Measurements from ENCODE around the gene DCAF7.
A peak's percentile ranks its signal among the peaks of the same experiment; 100 is the strongest.

The DCAF7 gene, protein sequence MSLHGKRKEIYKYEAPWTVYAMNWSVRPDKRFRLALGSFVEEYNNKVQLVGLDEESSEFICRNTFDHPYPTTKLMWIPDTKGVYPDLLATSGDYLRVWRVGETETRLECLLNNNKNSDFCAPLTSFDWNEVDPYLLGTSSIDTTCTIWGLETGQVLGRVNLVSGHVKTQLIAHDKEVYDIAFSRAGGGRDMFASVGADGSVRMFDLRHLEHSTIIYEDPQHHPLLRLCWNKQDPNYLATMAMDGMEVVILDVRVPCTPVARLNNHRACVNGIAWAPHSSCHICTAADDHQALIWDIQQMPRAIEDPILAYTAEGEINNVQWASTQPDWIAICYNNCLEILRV

DNA sequence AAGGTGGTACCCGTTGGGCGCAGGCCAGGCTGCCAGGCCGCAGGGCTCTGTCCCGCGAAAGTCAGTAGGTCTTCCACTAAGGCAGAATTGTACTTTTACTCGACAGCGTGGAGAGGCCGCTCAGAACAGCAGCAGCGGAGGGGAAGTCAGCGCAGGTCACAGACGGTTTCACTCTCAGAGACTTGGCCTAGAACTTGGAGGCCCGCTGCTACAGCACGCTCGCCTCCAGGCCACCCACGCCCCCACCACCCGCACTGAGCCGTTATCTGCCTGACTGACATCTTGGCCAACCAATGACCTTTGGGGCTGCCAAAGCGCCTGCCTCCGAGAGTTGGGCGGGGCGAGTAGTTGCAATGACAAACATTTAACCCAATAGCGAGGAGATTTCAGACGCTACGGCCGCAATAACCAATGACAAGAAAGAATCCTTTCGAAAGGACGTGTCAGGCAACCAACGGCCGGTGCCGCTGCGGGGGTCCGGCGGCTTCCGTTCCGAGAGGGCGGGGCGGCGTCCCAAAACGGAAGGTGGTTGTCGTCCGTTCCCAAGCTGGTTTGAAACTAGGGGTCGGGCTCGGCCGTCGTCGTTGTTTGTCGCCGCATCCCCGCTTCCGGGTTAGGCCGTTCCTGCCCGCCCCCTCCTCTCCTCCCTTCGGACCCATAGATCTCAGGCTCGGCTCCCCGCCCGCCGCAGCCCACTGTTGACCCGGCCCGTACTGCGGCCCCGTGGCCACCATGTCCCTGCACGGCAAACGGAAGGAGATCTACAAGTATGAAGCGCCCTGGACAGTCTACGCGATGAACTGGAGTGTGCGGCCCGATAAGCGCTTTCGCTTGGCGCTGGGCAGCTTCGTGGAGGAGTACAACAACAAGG is at the start of gene DCAF7:
DCAF7 (plus strand) TSS at position 532 of the 871 bp plus-strand sequence; CDS start at position 733, 201 bp downstream.
- DNase-seq, result peak; percentile 98

DNA sequence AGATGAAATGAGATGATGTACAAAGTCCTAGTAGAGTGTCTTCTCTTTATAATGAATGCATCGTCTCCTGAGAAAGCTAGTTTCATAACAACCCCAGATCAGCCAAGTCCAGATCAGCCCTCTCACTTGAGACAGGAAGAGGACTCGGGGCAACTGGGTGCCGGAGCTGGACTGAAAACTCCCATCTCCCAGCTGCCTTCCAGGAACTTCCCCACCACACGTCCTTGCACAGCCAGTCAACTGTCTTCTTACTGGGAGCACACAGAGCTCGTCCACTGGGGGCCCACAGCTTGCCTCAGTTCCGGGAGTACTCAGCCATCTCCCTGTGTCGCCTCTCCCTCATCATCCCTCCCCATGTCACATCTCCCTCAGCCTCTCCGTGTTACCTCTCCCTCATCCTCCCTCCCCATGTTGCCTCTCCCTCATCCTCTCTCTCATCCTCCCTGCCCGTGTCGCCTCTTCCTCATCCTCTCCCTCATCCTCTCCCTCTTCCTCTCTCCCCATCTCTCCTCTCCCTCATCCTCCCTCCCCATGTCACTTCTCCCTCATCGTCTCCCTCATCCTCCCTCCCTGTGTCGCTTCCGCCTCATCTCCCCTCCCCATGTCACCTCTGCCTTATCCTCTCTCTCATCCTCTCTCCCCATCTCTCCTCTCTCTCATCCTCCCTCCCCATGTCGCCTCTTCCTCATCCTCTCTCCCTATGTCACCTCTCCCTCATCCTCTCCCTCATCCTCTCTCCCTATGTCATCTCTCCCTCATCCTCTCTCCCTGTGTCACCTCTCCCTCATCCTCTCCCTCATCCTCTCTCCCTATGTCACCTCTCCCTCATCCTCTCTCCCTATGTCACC is 49.5 kb upstream of the DCAF7 start:
- DNase-seq, result no peak

DNA sequence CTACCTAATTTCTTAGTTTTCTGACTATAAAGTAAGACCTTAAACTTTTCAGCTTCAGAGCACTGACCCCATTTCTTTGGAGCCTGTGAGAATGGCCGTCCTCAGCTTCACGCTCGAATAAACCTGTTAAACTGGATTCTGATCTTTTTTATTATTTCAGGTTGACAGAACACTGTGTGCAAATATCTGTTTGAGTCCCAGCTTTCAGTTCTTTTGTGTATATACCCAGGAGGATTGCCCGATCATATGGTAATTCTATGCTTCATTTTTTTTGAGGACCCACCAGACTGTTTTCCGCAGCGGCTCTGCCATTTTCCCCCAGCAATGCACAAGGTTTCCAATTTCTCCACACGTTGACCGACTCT is 47.0 kb upstream of the DCAF7 start:
- no peak for DNase-seq

DNA sequence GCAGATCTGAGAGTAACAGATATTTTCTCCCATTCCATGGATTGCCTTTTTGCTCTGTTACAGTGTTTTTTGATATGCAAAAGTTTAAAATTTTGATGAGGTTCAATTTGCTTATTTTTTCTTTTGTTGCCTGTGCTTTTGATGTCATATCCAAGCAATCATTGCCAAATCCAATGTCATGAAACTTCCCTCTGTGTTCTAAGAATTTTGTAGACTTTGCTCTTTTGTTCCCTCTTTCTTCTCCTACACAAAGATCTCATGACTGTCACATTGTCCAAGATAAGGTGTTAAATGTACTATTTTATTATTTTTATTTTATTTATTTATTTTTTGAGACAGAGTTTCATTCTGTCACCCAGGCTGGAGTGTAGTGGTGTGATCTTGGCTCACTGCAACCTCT is 46.0 kb upstream of the DCAF7 start:
- DNase-seq, result no peak

DNA sequence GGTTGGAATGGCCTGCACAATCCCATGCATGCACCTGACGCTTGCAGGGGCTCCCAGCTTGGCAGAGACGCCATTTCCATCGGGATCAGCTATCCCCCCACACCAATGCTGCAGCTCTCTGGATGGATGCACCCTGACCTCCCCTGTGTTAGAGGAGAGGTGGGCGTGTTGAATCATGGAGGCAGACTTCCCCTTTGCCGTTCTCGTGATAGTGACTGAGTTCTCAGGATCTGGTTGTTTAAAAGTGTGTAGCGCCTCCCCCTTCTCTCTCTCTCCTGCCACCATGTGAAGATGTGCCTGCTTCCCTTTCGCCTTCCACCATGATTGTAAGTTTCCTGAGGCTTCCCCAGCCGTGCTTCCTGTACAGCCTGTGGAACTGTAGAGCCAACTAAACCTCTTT is 44.9 kb upstream of the DCAF7 start:
- no peak for DNase-seq

DNA sequence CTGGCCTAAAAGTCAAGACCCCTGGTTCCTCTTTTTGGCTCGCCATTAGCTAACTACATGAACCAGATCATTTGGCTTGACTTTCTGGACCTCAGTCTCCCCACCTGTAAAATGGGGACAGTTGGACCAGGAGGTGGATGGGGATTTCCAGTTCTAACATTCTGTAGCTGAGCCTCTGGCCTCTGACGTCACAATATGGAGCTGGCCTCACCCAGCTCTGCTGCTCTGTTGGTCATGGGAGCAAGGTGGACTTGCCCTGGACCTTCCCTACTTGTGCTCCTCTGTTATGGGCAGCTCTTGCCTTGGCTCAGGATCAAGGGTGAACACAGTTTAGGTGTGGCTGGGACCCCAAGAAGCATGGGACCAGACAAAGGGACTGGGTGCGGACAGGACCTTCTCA is 43.6 kb upstream of the DCAF7 start:
- DNase-seq, result no peak

DNA sequence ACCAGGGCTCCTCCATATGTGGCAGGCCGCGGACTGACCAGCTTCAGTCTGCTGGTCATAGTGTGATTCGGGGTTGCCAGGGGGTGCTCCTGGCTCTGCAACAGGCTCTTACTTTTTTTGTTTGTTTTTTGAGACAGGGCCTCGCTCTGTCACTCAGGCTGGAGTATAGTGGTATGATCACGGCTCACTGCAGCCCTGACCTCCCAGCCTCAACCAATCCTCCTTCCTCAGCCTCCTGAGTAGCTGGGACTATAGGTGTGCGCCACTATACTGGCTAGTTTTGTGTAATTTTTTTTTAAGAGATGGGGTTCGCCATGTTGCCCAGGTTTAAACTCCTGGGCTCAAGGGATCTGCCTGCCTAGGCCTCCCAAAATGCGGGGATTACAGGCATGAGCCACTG is 38.9 kb upstream of the DCAF7 start:
- DNase-seq, result no peak

DNA sequence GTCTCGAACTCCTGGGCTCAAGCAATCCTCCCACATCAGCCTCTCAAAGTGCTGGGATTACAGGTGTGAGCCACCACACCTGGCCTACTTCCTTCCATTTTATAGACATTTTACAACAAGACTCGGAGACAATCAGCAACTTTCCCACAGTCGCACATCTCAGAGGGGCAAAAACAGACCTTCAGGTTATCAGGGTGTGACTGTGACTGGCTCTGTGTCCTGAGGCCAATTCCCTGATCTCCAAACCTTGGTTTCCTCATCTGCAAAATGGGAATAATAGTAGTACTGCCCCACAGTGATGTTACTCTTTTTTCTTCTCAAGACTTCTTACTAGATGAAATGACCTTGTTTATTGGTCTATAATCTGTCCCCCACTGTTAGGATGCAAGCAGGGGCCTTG is 37.9 kb upstream of the DCAF7 start:
- DNase-seq, result no peak

DNA sequence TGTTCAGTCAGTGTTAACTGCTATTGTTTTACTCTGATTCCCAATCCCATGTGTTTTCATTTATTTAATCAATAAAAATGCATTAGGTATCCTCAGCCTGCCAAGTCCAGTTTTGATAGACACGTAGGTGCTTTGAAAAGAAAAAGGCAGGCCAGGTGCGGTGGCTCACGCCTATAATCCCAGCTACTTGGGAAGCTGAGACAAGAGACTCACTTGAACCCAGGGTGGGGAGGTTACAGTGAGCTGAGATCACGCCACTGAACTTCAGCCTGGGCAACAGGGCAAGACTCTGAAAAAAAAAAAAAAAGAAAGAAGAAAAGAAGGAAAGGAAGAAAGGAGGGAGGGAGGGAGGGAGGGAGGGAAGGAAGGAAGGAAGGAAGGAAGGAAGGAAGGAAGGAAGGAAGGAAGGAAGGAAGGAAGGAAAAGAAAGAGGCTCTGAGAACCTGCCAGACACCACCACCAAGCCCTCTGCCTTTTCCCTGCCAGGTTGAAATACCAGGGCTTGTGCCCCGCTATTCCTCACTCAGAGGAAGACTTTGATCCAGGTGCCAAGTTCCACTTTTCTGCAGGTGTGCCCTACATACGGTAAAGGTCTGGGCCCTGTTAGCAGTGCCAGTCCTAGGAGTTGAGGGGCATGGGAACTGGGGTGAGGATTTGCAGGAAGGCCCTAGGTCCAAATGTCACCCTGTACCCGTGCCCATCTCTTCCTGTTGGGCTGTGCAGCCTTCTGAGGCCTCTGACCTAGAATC is 37.2 kb upstream of the DCAF7 start:
- DNase-seq, result no peak

DNA sequence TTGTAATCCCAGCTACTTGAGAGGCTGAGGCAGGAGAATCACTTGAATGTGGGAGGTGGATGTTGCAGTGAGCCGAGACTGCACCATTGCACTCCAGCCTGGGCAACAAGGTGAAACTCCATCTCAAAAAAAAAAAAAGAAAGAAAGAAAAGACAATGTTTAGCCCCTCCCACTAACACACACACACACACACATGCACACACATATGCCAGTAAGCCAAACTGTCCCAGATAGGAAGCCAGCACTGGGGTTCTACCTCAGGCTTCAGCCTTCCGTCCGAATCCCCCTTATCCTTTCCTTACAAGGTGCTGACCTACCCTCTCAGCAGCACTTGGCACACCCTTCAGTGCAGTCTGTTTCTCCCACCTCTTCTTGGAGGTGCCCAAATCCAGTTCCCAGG is 35.8 kb upstream of the DCAF7 start:
- no peak for DNase-seq

DNA sequence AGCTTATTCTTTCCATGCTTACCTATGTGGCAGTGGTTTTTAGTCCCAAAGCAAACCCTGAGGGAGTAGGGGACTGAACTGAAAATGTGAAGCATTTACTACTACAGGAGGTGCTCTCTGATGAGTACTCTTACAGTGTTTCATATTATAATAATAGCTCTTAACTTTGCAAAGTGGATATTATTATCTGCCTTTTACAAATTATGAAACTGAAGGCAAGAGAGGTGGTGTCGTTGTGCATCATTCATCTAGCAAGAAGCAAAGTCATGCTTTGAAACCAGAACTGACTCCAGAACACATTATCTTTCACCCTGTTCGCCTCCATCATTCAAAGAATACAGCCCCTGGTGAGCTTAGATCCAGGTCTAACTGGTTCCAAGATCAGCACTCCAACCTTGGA is 35.3 kb upstream of the DCAF7 start:
- no peak for DNase-seq

DNA sequence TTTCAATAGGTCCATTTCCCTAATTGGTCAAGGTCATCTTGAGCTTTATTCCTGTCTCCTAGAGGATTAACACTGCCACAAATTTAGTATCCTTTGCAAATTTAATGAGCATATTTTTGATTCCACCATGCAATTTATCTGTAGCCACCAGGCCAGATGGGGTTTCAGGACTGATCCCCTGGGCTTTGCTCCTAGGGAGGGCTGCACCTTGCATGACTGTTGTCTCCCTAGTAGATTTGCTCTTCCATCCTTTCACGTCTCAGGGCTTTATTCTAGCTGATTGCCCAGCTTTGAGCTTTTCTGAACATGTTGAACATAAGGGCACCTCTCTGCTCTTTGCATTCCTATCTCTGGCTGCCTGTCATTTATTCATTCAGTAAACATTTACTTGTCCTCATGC is 34.9 kb upstream of the DCAF7 start:
- DNase-seq, result no peak

DNA sequence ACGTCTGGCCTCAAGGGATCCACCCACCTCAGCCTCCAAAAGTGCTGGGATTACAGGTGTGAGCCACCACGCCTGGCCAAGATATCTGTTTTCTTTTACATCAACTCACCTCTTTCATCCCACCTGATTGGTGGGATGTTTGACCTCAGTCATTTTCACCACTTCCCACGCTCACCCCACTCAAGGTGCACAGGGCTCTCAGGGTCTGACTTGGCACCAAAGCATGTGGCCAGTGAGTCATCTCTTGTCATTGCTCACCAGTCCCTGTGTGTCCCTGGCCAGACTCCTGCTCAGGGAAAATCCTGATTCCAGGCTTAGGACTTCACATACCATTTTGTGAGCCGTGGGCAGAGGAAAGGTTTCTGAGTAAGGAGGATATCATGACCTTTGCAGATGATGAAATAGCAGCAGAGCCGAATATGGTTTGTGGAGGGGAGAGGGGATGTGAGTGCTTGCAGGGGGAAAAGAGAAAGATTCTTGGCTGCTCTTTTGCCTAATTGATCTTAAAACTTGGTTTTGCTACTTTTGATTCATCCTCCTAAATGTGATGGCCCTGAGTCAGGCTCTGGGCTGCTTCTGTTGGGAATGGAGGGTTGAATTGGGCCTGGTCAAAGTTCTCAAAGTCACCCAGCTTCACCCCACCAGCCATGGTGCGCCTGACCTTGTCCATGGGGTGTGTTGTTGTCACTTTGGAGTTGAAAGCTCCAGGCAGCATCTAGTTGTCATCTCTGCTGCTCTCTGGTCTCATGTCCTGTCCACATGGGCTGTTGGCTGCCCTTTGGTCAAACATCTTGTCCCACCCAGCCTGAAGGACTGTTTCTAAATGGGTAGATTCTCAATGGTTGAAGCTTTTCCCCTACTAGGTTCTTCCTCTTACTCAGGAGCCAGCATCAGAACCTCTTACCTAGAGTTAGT is 33.1 kb upstream of the DCAF7 start:
- DNase-seq, result peak; percentile 65

DNA sequence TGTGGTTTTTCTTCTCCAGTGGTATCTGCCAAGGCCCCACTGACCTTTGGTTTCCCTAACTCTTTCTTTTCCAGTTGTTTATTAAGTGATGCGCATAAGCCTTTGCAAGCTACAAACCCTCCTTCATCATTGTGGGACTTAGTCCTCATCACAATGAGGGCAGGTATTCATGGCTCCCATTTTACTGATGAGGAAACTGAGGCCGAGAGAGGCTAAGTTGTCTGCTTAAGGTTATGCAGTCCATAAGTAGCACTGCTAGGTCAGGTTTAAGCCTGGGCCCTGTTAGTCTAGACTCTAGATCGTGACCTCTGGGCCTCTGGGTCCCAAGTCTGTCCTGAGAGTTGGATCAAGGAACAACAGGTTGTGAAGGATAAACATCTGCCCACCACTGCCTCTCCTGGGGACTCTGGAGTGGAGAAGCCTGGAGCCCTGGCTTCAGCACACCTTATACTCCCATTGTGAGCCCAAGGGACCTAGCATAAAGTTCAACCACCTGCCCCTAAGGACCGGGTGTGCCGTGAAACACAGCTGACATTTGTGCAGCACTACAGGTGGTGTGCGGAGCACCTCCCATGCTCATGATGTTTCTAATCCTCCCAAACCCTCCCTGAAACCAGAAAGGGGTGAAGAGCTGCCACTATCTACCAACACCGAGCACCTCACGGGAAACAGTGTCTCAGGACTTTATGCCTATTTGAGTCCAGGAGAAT is 32.3 kb upstream of the DCAF7 start:
- DNase-seq, result no peak

DNA sequence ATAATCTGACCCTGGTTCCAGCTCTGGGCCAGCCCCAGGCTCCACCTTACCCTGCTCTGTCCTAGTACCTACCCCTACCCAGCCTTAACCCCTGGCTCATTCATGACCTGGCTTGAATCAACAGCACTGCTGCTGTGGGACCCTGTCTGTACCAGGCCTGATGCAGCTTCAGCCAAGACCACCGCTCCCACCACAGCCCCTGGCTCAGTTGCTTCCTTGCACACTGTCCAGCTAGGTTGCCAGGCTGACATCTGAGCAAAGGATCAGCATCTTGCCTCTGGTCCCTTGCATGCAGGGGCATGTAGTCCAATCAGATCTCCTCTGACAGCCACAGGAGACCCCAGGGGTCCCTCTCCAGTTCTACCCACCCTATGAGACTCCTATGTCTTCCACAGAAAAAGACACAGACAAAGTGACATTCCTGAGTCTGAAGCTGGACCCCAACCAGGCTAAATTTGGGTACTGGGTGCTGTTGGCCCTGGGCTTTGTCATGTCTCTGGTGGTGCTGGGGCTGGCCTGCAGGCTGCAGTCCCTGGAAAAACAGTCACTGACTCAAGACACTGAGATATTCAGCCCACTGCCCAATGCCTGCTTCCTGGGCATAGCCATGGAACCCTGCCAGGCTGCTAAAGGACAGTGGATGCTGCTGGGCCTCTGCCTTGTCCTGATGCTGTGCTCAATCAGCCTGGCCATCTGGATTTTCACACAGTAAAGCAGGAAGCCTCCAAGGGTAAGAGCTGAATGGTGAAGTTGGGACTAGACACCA is 31.0 kb upstream of the DCAF7 start:
- DNase-seq, result no peak

DNA sequence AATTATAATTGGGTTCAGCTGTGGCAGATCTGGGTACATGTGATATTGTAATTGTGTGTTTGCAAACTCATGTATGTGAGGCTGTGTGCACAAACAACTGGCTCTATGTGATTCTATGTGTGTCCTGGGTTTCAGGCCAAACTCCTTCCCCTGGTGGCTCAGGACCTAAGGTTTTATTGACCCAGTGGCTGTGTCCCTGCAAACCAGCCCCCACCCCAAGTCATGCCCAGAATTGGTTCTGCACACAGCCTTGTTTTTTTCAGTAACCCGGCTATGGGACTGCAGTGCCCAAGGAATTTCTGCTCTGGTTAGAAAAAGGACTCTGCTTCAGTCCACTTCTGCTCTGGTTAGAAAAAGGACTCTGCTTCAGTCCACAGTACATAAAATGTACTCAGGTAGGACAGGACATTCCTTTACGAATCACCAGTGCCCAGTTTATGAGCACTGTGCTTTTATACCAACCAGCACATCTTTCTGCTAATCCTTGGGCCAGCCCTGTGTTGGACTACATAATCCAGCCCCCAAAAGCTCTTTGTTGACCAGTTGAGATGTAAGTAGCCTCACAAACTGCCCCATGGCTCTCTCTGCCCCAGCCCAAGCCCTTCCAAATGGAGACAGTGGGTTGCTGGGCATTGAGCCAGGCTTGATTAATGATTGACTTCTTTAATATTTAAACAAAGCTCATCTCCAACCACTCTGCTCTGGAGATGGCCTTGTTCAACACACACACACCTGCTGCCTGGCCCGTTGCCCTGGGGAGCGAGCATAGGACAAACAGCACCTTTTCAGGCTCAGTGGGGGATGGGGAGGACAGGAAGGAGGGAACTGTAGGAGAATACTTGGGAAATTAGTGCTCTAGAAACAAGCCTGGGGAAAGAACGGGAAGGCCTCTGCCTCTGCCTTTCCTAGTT is 30.1 kb upstream of the DCAF7 start:
- no peak for DNase-seq

DNA sequence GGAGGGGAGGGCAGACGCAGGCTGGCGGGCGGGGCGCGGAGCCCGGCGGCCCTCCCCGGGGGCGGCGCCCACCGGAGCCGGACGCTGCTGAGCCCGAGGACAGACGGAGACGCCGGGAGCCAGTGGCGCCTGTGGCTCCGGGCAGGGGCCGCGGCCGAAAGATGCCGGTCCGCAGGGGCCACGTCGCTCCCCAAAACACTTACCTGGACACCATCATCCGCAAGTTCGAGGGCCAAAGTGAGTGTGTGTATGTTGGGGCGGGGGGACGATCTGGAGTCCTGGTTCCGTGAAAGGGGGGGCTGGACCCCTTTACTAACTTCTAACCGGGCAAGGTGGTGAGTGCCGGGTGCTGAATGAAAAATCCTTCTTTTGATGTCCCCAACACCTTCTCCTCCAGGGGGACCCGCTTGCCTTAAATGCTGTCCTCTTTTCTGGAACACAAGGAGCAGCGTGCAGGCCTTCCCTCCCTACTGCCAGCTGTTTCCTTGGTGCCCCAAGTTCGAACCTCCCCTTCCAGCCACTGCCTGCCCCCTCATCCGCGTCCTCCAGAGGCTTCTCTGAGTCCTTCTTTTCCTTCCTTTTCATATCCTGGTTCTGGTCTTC is 26.9 kb upstream of the DCAF7 start, which contains the start of gene KCNH6:
KCNH6 (plus strand) TSS at position 106 of the 603 bp plus-strand sequence; CDS start at position 162, 56 bp downstream.
- no peak for DNase-seq

DNA sequence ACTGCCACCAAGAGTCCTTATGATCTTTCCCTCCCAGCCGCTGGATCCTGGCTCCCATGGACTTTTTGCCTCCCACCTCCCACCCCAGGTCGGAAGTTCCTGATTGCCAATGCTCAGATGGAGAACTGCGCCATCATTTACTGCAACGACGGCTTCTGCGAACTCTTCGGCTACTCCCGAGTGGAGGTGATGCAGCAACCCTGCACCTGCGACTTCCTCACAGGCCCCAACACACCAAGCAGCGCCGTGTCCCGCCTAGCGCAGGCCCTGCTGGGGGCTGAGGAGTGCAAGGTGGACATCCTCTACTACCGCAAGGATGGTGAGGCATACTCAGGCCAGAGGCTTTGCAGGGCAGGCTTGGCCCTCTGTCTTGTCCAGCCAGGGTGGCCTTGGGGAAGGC is 26.2 kb upstream of the DCAF7 start:
- no peak for DNase-seq
